ENCODE measurements around the gene TAPBPL.
A peak's percentile ranks its signal among the peaks of the same experiment; 100 is the strongest.
"Not testable (repeated sequence)": the region's sequence is repeated elsewhere in the genome, so short reads cannot be mapped to it uniquely, and the experiment has no call there.

The TAPBPL gene

DNA sequence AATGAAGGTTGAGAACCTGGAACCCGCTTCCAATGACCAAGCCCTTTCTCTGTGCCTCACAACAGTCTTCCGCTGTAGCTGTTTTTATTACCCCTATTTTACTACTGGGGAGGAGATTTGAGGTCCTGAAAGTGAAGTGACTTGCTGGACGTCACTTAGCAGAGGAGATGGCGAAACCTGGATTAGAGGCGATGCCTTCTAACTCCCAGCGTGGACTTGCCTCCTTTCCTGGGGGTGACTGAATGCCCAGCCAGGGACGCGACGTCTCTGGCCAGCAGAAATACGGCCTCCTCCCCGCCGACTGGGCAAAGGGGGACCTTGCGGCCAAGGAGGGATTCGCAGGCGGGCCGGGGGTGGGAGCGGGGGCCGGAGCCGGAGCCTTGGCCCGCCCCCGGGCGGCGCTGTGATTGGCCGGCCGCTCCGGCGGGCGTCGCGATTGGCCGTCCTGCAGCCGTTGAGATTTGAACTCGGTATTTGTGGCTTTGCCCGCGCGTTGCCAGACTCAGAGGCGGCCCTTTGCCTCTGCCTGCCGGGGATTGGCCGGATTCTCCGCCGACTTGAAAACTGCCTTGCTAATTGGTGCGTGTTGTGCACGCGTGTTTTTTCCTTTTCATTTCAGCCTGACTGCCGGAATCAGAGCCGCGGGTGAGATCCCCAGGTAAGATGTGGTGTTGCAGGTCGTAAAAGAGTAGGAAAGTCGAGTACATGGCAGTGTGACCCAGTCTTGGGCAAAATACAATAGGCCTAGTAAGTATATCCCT lies 41.8 kb downstream of the TAPBPL start, which contains the start of gene NCAPD2:
NCAPD2 (plus strand) TSS at position 606 of the 761 bp plus-strand sequence. CDS start 997 bp downstream, outside the sequence.
- peak; percentile 98 for DNase-seq

DNA sequence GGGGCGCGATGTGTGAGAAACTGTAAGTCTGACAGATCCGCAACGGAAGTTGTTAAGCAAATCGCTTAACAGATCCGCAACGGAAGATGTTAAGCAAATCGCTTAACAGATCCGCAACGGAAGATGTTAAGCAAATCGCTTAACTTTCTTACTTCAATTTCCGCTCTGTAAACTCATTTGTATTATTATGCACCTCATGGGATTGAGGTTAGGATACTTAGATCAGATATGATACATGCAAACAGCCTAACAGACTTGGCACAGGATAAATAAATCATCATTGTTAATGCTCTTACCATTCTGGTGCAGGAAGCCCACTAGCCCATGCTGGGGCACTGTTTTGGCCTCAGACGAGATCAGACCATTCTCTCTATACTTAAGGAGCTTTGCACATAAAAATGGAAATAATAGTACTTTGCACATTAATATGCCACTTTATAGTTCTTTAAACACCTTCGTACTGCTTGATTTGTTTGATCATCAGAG lies 42.5 kb downstream of the TAPBPL start:
- no peak for DNase-seq

- DNase-seq: no peak
These were observed 43.1 kb downstream of the TAPBPL start for GRCh38 chr12:6494968-6495367.

- not testable (repeated sequence) for DNase-seq
These were observed 45.4 kb downstream of the TAPBPL start for GRCh38 chr12:6497291-6497690.

DNA sequence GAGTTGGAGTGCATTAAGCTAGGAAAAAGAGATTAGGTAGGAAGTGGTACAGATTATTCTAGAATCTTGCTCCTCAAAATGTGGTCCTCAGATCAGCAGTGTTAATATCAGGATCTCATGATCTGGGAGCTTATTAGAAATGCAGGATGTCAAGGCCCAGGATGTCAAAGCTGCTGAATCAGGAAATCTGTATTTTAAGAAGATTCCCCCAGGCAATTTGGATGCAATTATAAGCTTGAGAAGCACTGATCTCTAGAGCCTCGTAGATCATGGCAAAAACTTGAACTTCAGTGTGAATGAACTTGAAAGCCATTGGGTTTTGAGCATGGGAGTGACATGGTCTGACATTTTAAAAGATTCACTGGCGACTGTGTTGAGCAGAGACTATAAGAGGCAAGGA lies 48.6 kb downstream of the TAPBPL start:
- no peak for DNase-seq

- DNase-seq: no peak
These were observed 55.5 kb downstream of the TAPBPL start for GRCh38 chr12:6507102-6507998.

- no peak for DNase-seq
These were observed 56.2 kb downstream of the TAPBPL start for GRCh38 chr12:6508087-6508486.
